Neural progenitor cell (in vitro differentiated cells): ENCODE measurements around the gene KIF1B. TPM values are rescaled to one million over a fixed set of nuclear protein-coding genes. Genes with fewer than 3 reads are reported as not detected.

ENCODE experiments used
- DNase-seq: peaks from one replicate; pipeline ENCODE4 v3.0.0-alpha.2; 2016; ENCODE audit warnings: low spot score
- H2AFZ ChIP-seq: fragments of 200-600 bp; sonication (generic); replicated peaks from 2 replicates; pipeline ENCODE4 v1.6.1; 2016; ENCODE audit warnings: antibody characterized with exemption
- H3F3A ChIP-seq: fragments of 200-600 bp; sonication (generic); 2 replicates; pipeline ENCODE4 v1.6.1; 2016; ENCODE audit warnings: antibody characterized with exemption, low read depth
- H3K27ac ChIP-seq: fragments of 200-600 bp; sonication (generic); 2 replicates; pipeline ENCODE4 v1.5.1; 2016; ENCODE audit warnings: mild to moderate bottlenecking
- H3K27me3 ChIP-seq: fragments of 200-600 bp; sonication (generic); 2 replicates; pipeline ENCODE4 v1.6.1; 2016; ENCODE audit warnings: mild to moderate bottlenecking, moderate library complexity
- H3K36me3 ChIP-seq: fragments of 200-600 bp; sonication (generic); 2 replicates; pipeline ENCODE4 v1.5.1; 2016
- H3K4me1 ChIP-seq: fragments of 200-600 bp; sonication (generic); 2 replicates; pipeline ENCODE4 v1.6.1; 2016; ENCODE audit warnings: mixed run types
- H3K4me2 ChIP-seq: fragments of 200-600 bp; sonication (generic); 2 replicates; pipeline ENCODE4 v1.6.1; 2016
- H3K4me3 ChIP-seq: fragments of 200-600 bp; sonication (generic); 2 replicates; pipeline ENCODE4 v1.5.1; 2016
- H3K79me2 ChIP-seq: fragments of 200-600 bp; sonication (generic); 2 replicates; pipeline ENCODE4 v1.6.1; 2016; ENCODE audit warnings: low read depth
- H3K9ac ChIP-seq: fragments of 200-600 bp; sonication (generic); 2 replicates; pipeline ENCODE4 v1.6.1; 2016
- H3K9me3 ChIP-seq: fragments of 200-600 bp; sonication (generic); 2 replicates; pipeline ENCODE4 v1.5.1; 2016; ENCODE audit warnings: low read depth
- H4K20me1 ChIP-seq: fragments of 200-600 bp; sonication (generic); 2 replicates; pipeline ENCODE4 v1.6.1; 2016; ENCODE audit warnings: low read depth
- H3K27ac Mint-ChIP-seq: 3 replicates; pipeline ENCODE4 v1.8.0; 2021; ENCODE audit warnings: mixed read lengths
- H3K27me3 Mint-ChIP-seq: 2 replicates; pipeline ENCODE4 v1.8.0; 2022; ENCODE audit warnings: low read depth, mild to moderate bottlenecking, inconsistent platforms, moderate library complexity, mixed read lengths; ENCODE audit not compliant: insufficient read depth
- H3K36me3 Mint-ChIP-seq: 3 replicates; pipeline ENCODE4 v1.8.0; 2021; ENCODE audit warnings: mixed read lengths
- H3K4me1 Mint-ChIP-seq: 3 replicates; pipeline ENCODE4 v1.8.0; 2021; ENCODE audit warnings: mixed read lengths
- H3K4me3 Mint-ChIP-seq: 3 replicates; pipeline ENCODE4 v1.8.0; 2021; ENCODE audit warnings: mild to moderate bottlenecking, moderate library complexity, mixed read lengths
- H3K9me3 Mint-ChIP-seq: 3 replicates; pipeline ENCODE4 v1.8.0; 2020; ENCODE audit warnings: mixed read lengths
- EZH2 ChIP-seq: fragments of 200-600 bp; sonication (generic); IDR thresholded peaks from 2 replicates; pipeline ENCODE4 v1.6.1; 2017; ENCODE audit warnings: antibody characterized with exemption, mild to moderate bottlenecking, moderate library complexity
- EZH2phosphoT487 ChIP-seq: fragments of 200-600 bp; sonication (generic); IDR thresholded peaks from 2 replicates; pipeline ENCODE4 v1.6.1; 2017; ENCODE audit warnings: antibody characterized with exemption
- total RNA-seq: library from RNA; depleted of rRNA; stranded (reverse); fragments of >200 nt; gene quantifications from 2 replicates; pipeline ENCODE4 v1.2.3, GENCODE V29; 2015; ENCODE audit warnings: low replicate concordance
- TF ChIP-seq, protein P1 (sequence below): fragments of 200-600 bp; sonication (generic); IDR thresholded peaks from 2 replicates; pipeline ENCODE4 v1.5.1; 2017; ENCODE audit warnings: antibody characterized with exemption, mild to moderate bottlenecking

The KIF1B gene
- total RNA-seq, 1 donor from 2014 or later: 52.0 TPM

- Histone ChIP-seq H2AFZ (no peak overlapping the region), H3K27ac (no peak overlapping the region), H3K9ac (no peak overlapping the region), H3K4me2 (no peak overlapping the region), H3K4me3 (no peak overlapping the region), H4K20me1 (peaks cover 25% of the 10 kb centered on the region), H3F3A (peaks cover 18% of the 10 kb centered on the region), H3K4me1 (peaks cover 24% of the 10 kb centered on the region), H3K79me2 (peaks cover 28% of the 10 kb centered on the region), H3K27me3 (peaks cover 8% of the 10 kb centered on the region), H3K36me3 (no peaks in the 10 kb centered on the region), H3K9me3 (no peaks in the 10 kb centered on the region)
- no peak for DNase-seq
- peaks cover 2% of the 10 kb centered on the region for H3K27me3 Mint-ChIP-seq
- H3K36me3 Mint-ChIP-seq: no peaks in the 10 kb centered on the region
- H3K9me3 Mint-ChIP-seq: no peaks in the 10 kb centered on the region
- H3K27ac Mint-ChIP-seq: peak overlapping the region; percentile 91
- TF ChIP-seq EZH2phosphoT487 (no peak), EZH2 (no peak)
- TF ChIP-seq, protein P1, sequence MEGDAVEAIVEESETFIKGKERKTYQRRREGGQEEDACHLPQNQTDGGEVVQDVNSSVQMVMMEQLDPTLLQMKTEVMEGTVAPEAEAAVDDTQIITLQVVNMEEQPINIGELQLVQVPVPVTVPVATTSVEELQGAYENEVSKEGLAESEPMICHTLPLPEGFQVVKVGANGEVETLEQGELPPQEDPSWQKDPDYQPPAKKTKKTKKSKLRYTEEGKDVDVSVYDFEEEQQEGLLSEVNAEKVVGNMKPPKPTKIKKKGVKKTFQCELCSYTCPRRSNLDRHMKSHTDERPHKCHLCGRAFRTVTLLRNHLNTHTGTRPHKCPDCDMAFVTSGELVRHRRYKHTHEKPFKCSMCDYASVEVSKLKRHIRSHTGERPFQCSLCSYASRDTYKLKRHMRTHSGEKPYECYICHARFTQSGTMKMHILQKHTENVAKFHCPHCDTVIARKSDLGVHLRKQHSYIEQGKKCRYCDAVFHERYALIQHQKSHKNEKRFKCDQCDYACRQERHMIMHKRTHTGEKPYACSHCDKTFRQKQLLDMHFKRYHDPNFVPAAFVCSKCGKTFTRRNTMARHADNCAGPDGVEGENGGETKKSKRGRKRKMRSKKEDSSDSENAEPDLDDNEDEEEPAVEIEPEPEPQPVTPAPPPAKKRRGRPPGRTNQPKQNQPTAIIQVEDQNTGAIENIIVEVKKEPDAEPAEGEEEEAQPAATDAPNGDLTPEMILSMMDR: no peak
- peak overlapping the region; percentile 63 for H3K4me3 Mint-ChIP-seq
- peaks cover 34% of the 10 kb centered on the region for H3K4me1 Mint-ChIP-seq
Observed at GRCh38 chr1:10208537-10208936, 1.8 kb upstream of the KIF1B start.

DNA sequence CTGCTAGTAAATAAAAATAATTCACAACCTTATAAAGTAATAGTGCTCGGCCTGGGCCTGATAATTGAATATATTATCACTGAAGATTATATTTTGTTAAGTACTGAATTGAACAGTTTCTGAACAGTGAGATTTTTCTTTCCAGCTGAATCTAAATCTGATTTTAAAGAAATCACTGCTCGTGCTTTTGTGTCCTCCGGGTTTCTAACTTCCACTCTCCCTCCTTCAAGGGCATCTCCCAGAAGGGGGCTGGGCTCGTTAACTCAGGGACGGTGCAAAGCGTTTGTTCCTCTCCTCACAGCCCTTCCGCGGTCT is 823 bp upstream of the KIF1B start:
- Histone ChIP-seq H3K27ac (no peak overlapping the region), H3F3A (peaks cover 22% of the 10 kb centered on the region), H3K9ac (peak overlapping the region; percentile 5), H4K20me1 (peaks cover 35% of the 10 kb centered on the region), H3K27me3 (peaks cover 8% of the 10 kb centered on the region), H3K4me2 (peak overlapping the region; percentile 79), H2AFZ (peak overlapping the region; percentile 74), H3K36me3 (no peaks in the 10 kb centered on the region), H3K4me3 (peak overlapping the region; percentile 78), H3K79me2 (peaks cover 39% of the 10 kb centered on the region), H3K9me3 (no peaks in the 10 kb centered on the region), H3K4me1 (peaks cover 29% of the 10 kb centered on the region)
- Mint-ChIP-seq H3K27me3 (peaks cover 2% of the 10 kb centered on the region), H3K27ac (peak overlapping the region; percentile 99), H3K9me3 (no peaks in the 10 kb centered on the region), H3K4me1 (peaks cover 36% of the 10 kb centered on the region), H3K36me3 (no peaks in the 10 kb centered on the region), H3K4me3 (peak overlapping the region; percentile 94)
- no peak for DNase-seq
- TF ChIP-seq EZH2: no peak
- TF ChIP-seq, protein P1: no peak
- TF ChIP-seq EZH2phosphoT487: no peak

- no peaks in the 10 kb centered on the region for H3K36me3 ChIP-seq
- peaks cover 45% of the 10 kb centered on the region for H3K4me1 Mint-ChIP-seq
- H3K4me3 Mint-ChIP-seq: peak overlapping the region; percentile 99
- peaks cover 5% of the 10 kb centered on the region for H3K27me3 Mint-ChIP-seq
- peaks cover 8% of the 10 kb centered on the region for H3K27me3 ChIP-seq
- TF ChIP-seq EZH2 (no peak), EZH2phosphoT487 (no peak)
- TF ChIP-seq, protein P1: no peak
- no peaks in the 10 kb centered on the region for H3K9me3 Mint-ChIP-seq
- peak overlapping the region; percentile 71 for H3K9ac ChIP-seq
- peaks cover 27% of the 10 kb centered on the region for H3F3A ChIP-seq
- H3K4me3 ChIP-seq: peak overlapping the region; percentile 78
- no peak overlapping the region for H2AFZ ChIP-seq
- no peaks in the 10 kb centered on the region for H3K9me3 ChIP-seq
- H3K27ac Mint-ChIP-seq: peak overlapping the region; percentile 99
- no peak overlapping the region for H3K27ac ChIP-seq
- peaks cover 50% of the 10 kb centered on the region for H4K20me1 ChIP-seq
- H3K4me1 ChIP-seq: peaks cover 31% of the 10 kb centered on the region
- DNase-seq: peak; percentile 82
- peaks cover 1% of the 10 kb centered on the region for H3K36me3 Mint-ChIP-seq
- H3K79me2 ChIP-seq: peaks cover 54% of the 10 kb centered on the region
- peak overlapping the region; percentile 86 for H3K4me2 ChIP-seq
Observed at GRCh38 chr1:10210841-10211804, 753 bp downstream of the KIF1B start.
